ENCODE data around the gene TRIP6. TPM values are rescaled to one million over a fixed set of nuclear protein-coding genes. Genes with fewer than 3 reads are reported as not detected.
"Not testable (repeated sequence)": the region's sequence is repeated elsewhere in the genome, so short reads cannot be mapped to it uniquely, and the experiment has no call there.

Gene TRIP6
- total RNA-seq, 1 donor from 2014 or later, result 91.0 TPM

DNA sequence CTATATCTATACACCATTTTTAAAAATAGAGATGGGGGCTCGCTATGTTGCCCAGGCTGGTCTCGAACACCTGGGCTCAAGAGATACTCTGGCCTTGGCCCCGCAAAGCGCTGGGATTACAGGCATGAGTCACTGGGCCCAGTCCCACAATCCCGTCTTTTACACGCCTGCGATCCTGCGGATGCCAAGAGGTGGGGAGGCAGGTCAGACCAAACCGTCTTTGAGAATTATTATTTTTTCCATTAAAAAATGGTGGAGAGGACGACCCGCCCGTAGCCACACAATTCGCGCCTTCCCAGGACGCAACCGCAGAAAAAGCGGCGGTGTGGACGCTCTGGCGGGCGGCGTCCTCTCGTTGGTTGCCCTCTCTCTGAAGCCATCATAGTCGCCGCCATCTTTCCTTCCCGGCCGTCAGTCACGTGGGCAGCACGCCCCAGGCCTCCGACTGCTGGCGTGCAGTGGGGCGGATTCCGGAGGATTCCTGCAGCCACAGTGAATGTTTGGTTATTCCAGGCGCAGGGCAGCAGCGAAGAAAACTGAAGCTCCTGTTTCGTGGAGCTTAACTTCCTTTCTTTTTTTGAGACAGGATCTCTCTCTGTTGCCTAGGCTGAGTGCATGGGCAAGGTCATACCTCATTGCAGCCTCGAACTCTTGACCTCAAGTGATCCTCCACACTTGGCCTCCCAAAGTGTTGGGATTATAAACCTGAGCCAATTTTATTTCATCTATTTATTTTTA lies 29.9 kb upstream of the TRIP6 start:
- DNase-seq (ENCODE audit: low spot score), result peak; percentile 91

DNA sequence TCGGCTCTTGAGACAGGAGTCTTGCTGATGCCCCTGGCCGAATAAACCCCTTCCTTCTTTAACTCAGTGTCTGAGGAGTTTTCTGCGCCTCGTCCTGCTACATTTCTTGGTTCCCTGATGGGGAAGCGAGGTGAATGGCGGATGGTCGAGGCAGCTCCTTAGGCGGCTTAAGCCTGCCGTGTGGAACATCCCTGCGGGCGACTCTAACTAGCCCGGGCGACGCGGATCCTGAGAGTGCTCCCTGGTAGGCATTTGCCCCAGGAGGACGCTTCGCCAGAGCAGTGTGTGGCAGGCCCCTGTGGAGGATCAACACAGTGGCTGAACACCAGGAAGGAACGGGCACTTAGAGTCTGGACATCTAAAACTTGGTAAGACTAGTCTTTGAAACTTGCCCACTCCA lies 27.8 kb upstream of the TRIP6 start:
- DNase-seq (ENCODE audit: low spot score), result no peak

DNA sequence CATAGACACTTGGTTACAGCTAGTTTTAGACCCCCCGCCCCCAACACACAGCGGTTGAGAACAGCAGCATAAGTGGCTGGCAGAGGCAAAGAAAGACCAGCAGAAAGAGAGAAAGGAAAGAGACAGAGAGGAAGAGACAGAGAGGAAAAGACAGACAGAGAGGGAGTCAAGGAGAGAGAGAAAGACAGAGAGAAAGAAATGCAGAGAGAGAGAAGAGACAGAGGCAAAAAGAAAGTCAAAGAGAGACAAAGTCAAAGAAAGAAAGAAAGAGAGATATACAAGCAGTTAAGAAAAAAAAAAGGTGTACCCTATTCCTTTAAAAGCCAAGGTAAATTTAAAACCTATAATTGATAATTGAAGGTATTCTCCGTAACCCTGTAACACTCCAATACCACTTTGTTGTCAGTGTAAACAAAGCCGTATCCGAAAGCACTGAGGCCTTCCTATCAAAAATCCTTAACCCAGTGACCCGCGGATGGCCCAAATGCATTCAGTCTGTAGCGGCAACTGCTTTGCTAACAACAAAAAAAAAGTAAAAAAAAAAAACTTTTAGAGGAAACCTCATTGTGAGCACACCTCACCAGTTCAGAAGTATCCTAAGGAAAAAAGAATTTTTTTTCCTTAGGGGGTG lies 26.6 kb upstream of the TRIP6 start:
- no peak for DNase-seq (ENCODE audit: low spot score)

DNA sequence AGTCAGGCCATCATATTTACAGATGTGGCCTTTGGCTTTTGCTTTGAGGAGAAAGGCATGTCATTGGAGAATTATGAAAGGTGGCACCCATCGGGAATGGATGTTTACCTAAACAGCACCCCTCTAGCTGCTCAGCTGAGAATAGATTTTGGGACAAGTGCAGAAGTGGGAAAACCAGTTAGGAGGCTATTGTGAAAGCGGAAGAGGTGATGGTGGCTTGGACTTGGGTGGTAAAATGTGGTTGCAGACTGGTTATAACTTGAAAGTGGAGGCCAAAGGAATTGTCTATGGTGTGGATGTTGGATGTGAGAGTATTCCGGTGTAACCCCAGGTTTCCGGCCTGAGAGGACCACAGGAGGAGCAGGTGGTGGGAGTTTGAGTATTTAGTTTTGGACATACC lies 19.8 kb upstream of the TRIP6 start:
- DNase-seq (ENCODE audit: low spot score), result no peak

DNA sequence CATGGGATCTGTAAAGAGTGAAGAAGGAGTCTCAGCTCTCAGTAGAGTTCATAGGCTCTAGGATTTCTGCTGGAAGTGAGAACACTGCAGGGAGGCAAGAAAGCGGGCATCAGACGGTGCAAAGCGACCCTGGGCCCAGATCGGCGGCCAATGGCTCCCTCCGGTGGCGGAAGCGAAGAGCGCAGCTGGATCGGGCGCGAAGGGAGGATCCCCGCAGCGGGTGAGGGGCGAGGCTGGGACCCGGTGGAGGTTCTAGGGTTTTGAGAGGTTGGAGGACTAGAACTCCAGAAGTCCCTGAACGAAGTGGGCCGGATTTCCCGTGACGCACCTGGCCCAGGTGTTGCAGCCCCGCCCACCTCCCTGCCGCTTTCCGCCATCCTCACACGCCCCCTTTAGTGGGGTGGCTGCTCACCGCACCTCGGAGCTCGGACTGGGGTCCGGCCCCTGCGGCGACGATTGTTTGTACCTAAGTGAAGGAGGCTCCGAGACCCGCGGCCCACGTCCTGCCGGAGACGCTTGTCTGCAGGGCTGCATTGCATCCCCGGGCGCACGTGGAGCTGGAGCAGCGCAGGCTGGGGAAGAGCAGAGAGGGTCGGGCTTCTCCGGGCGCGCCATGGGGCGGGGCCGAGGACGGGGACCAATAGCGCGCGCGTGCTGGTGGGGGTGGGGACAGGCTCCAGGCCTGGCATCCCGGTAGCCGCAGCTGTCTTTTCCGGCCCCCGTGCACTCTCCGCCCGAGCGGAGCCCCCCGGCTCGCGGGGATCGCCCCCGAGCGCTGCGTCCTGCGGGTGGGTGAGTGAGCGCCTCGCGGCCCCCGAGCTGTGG lies 14.9 kb upstream of the TRIP6 start, which contains the start of gene SLC12A9:
Gene SLC12A9 (plus strand): TSS at position 666 of the 825 bp plus-strand sequence. CDS start 1,485 bp downstream, outside the sequence.
- DNase-seq (ENCODE audit: low spot score), result peak; percentile 89

DNA sequence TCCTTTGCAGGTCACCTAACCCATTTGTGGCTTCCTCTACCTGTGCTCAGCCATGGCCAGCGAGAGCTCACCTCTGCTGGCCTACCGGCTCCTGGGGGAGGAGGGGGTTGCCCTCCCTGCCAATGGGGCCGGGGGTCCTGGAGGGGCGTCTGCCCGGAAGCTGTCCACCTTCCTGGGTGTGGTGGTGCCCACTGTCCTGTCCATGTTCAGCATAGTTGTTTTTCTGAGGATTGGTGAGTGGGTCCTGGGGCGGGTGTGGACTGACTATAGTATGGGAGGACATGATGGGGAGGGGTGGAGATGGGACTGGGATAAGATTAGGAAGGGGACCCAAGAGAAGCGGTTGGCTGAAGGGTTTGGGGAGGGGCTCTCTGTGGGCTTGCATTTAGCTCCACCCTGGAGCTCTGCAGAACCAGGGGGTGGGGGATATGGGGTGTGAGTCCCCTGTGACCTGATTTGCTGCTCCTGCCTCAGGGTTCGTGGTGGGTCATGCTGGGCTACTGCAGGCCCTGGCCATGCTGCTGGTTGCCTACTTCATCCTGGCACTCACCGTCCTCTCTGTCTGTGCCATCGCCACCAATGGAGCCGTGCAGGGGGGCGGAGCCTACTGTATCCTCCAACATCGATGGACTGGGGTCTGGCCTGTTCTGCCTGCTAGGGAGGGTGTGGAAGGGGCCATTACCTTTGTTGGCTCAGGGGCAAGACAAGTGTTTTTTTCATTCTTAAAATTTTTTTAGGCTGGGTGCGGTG lies 12.9 kb upstream of the TRIP6 start:
- DNase-seq (ENCODE audit: low spot score), result no peak

DNA sequence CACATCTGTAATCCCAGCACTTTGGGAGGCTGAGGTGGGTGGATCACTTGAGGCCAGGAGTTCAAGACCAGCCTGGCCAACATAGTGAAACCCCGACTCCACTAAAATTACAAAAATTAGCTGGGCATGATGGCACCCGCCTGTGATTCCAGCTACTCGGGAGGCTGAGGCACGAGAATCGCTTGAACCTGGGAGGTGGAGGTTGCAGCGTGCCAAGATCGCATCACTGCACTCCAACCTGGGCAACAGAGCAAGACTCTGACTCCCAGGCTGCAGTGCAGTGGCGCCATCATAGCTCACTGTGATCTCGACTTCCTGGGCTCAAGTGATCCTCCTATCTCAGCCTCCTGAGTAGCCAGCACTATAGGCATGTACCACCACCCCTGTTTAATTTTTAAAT lies 12.3 kb upstream of the TRIP6 start:
- DNase-seq (ENCODE audit: low spot score), result not testable (repeated sequence)

DNA sequence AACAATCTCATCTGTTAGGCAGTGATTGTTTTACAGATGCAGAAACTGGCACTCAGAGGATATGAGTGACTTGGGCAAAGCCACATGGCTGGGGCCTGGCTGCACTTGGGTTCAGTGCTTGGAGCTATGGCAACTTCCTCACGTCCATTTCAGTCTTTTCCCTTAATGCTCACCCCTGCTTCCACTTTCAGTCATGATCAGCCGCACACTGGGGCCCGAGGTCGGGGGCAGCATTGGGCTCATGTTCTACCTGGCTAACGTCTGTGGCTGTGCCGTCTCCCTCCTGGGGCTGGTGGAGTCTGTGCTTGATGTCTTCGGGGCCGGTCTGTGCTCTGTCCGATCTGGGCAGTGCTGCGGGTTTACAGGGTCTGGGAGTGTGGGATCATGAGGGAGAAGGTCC lies 11.7 kb upstream of the TRIP6 start:
- DNase-seq (ENCODE audit: low spot score), result no peak

DNA sequence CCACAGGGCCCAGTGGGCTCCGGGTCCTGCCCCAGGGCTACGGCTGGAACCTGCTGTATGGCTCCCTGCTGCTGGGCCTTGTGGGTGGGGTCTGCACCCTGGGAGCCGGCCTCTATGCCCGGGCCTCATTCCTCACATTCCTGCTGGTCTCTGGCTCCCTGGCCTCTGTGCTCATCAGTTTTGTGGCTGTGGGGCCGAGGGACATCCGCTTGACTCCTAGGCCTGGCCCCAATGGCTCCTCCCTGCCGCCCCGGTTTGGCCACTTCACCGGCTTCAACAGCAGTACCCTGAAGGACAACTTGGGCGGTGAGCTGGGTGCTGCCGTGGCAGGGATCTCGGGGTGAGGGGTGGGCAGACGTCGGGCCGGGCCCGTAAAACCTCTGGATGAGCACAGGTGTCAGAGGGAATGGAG lies 10.3 kb upstream of the TRIP6 start:
- DNase-seq (ENCODE audit: low spot score), result no peak

DNA sequence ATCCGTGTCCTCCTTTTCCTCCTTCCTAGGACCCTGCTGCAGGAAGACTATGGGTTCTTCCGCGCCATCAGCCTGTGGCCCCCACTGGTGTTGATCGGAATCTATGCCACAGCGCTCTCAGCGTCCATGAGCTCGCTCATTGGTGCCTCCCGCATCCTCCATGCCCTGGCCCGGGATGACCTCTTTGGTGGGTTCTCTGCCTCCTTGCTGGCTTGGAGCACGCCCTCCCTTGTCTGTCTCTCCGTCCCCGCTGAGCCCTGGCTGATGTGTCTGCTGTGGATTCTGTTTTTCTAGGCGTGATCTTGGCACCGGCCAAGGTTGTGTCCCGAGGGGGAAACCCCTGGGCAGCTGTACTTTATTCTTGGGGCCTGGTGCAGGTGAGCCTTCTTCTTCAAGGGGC lies 7.3 kb upstream of the TRIP6 start:
- DNase-seq (ENCODE audit: low spot score), result no peak

DNA sequence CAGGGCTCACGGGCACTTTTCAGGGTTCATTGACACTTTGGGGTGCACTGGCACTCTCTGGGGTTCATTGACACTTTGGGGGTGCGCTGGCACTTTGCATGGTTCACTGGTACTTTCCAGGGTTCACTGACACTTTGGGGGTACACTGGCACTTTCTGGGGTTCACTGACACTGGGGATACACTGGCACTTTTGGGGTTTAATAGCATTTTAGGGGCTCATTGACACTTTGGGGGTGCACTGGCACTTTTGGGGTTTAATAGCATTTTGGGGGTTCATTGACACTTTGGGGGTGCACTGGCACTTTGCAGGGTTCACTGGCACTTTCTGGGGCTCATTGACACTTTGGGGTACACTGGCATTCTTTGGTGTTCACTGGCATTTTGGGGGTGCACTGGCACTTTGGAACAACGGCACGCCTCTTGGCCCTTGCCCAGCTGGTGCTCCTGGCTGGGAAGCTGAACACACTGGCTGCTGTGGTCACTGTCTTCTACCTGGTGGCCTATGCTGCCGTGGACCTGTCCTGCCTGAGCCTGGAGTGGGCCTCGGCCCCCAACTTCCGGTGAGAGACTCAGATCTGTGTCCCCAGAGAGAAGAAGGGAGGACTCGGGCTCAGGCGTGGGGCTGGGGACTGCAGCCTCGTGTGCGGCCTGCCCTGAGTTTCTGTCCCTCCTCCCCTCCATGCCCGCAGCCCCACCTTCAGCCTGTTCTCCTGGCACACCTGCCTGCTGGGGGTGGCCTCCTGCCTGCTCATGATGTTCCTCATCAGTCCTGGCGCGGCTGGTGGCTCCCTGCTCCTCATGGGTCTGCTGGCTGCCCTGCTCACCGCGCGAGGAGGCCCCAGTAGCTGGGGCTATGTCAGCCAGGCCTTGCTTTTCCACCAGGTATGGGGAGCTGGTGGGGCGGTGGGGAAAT lies 6.2 kb upstream of the TRIP6 start:
- DNase-seq (ENCODE audit: low spot score), result no peak

DNA sequence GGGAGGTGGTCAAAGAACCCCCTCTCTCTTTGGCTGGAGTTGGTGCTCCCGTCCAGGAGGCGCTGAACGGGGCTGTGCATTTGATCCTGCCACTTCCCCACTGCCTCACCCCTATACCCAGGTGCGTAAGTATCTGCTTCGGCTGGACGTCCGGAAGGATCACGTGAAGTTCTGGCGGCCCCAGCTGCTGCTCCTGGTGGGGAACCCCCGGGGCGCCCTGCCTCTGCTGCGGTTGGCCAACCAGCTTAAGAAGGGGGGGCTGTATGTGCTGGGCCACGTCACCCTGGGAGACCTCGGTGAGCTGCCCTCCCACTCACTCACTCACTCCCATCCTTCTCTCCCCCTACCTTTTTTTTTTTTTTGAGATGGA lies 5.6 kb upstream of the TRIP6 start:
- DNase-seq (ENCODE audit: low spot score), result no peak

DNA sequence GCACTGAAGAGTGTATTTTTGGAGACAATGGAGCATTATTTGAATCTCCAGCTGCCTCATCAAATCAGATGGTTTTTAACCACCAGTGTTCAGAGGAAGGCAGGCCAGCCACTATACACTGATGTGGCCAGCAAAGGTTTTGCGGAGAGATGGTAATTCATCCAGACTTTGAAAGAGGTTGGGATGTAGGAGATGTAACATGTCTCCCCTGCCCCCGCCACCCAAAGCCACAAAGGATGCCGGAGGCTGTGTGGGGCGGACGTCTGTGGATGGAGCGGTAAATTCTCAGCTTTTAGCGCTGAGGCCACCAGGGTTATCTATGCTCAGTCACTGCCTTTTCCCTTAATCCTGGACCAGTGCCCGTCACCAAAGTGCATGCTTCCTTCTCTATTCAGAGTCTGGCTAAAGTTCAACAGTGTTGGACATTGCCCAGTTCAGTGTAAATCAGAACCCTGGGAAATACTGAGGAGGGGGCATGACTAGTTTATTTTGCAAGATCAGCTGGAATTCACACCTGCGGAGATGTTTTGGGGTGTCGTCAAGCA lies 3.7 kb upstream of the TRIP6 start:
- peak; percentile 73 for DNase-seq (ENCODE audit: low spot score)

DNA sequence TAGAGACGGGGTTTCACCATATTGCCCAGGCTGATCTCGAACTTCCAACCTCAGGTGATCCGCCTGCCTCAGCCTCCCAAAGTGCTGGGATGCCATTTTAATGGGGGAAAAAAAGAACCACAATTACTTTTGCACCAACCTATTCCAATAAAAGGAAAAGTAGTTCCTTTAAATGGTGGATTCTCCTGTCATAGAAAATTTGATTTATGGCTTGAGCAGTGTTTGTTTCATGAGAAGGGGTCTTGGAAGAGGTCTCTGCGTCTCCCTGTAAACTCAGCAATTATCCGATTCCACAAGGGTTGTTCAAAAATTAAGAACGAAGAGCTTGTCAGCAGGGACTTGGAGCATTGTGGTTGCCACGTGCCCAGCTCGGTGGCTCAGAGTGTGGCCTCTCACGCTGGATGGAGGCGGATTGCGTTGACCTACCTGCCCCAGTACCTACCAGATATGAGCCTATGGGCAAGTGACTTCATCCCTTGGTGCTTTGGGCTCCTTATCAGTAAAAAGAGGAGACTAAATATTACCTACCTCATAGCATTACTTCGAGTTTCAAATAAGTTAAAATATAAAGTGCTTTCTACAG lies 2.8 kb upstream of the TRIP6 start:
- DNase-seq (ENCODE audit: low spot score), result no peak

DNA sequence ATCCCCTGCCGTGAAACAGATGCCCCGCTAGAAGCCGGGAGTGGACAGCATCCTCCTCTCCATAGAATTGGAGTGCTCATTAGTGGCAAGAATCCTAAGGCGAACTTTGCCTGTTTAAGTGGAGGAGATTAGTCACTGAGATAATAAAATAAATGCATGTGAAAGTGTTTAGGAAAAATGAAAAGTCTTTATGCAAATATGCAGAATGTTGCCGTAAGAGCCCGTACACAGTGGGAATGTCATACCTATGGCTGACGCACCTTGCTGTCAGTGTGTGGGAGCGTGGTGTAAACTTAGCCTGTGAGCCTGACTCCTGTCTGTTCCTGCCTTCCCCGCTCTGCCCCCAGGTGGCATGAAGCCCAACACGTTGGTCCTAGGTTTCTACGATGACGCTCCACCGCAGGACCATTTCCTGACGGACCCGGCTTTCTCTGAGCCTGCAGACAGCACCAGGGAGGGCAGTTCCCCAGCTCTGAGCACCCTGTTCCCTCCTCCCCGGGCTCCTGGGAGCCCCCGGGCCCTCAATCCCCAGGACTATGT lies 1.7 kb upstream of the TRIP6 start:
- DNase-seq (ENCODE audit: low spot score), result no peak

DNA sequence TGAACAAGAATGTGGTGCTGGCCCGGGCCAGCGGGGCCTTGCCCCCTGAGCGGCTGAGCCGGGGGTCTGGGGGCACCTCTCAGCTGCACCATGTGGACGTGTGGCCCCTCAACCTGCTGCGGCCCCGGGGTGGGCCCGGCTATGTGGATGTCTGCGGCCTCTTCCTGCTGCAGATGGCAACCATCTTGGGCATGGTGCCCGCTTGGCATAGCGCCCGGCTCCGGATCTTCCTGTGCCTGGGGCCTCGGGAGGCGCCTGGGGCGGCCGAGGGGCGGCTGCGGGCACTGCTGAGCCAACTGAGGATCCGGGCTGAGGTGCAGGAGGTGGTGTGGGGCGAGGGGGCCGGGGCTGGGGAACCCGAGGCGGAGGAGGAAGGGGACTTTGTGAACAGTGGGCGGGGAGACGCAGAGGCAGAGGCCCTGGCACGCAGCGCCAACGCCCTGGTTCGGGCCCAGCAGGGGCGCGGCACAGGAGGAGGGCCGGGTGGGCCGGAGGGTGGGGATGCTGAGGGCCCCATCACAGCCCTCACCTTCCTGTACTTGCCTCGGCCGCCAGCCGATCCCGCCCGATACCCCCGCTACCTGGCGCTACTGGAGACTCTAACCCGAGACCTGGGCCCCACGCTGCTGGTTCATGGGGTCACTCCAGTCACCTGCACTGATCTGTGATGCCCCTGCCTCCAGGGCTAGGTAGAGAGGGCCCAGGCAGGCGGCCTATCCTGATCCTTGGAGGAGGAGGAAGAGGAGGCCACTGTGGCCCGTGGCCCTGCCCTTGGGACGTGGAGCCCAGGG lies 1.1 kb upstream of the TRIP6 start:
- peak; percentile 92 for DNase-seq (ENCODE audit: low spot score)

DNA sequence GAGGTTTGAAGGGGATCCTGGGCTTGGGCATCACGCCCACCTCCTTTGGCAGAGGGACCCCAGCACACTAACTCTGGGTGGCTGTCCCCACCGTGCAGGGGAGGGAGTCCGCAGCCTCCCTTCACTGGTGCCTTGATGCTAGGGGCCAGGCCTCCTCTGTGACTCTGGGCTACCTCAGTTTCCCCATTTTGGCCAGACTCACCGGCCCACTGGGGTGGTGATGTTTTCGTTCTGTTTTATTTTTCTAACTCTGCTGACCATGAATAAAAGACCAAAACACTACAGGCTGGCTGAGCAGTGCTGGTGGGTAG lies 503 bp upstream of the TRIP6 start:
- DNase-seq (ENCODE audit: low spot score), result no peak

DNA sequence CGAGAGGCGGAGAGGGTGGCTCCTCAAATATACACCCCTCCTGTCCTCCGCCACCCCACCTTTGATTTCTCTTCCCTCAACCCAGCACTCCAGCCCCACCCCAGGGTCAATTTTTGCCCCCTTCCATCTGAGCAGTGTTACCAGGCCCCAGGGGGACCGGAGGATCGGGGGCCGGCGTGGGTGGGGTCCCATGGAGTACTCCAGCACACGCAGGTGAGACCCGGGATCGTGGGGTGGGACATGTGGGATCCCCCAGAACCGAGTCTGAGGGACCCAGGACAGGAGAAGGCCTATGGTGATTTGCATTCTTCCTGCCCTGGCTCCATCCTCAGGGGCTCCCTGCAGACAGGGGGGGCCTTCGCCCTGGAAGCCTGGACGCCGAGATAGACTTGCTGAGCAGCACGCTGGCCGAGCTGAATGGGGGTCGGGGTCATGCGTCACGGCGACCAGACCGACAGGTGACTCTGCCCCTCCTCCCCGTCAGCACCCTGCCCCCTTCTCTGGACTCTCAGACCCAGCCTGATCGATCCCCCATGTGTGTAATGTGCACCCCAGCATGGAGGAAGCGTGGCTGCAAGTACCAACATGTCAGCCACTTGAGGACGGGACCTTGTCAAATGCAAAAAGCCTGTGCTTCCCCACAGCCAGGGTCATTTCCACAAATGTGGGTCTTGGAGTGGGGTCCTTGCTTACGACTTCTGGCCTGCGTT lies 744 bp downstream of the TRIP6 start:
- peak; percentile 61 for DNase-seq (ENCODE audit: low spot score)
